Aortic smooth muscle cell (primary cell): Measurements from ENCODE around the gene PHB1. TPM values are rescaled to one million over a fixed set of nuclear protein-coding genes. Genes with fewer than 3 reads are reported as not detected.

ENCODE experiments used
- total RNA-seq: library from RNA; depleted of rRNA; stranded (reverse); fragments of >200 nt; gene quantifications from 2 replicates; pipeline ENCODE4 v1.2.3, GENCODE V29; 2014

PHB1 gene
- total RNA-seq: 133 and 170 TPM in 2 replicates

DNA sequence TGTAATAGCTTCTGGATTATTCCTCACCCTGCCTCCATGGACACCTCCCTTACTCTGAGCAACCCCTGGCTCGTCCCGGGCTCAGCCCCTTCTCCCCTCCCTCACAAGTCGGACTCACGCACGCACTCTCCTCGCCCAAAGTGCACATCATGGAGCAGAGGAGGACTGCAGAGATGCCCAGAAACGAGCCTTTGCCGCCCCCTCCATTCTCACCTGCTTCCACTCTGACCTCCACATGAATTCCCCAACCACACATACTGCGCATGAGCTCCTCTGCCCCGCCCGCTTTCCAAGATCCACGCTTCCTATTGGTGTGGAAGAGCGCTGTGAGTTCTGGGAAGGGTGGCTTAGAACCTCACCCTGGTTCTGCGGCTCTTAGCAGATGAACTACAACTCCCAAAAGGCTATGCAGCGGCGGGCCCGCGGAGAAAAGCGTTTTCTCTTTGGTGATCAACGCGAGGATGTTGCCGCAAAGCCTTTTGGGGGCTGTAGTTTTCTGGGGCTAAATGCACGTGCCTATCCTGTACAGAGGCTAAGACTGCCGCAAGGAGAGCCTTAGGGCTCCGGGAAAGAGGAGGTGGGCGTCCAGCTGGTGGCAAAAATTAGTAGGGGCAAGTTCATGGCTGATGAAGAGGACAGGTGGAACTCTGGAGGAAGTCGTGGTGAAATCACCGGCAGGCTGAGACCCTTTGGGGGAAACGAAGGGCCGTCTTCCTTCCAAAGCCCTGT is at the start of gene PHB1:
Gene PHB1 (minus strand): TSS at position 261 of the 729 bp plus-strand sequence. CDS start 1,618 bp downstream, outside the sequence.

DNA sequence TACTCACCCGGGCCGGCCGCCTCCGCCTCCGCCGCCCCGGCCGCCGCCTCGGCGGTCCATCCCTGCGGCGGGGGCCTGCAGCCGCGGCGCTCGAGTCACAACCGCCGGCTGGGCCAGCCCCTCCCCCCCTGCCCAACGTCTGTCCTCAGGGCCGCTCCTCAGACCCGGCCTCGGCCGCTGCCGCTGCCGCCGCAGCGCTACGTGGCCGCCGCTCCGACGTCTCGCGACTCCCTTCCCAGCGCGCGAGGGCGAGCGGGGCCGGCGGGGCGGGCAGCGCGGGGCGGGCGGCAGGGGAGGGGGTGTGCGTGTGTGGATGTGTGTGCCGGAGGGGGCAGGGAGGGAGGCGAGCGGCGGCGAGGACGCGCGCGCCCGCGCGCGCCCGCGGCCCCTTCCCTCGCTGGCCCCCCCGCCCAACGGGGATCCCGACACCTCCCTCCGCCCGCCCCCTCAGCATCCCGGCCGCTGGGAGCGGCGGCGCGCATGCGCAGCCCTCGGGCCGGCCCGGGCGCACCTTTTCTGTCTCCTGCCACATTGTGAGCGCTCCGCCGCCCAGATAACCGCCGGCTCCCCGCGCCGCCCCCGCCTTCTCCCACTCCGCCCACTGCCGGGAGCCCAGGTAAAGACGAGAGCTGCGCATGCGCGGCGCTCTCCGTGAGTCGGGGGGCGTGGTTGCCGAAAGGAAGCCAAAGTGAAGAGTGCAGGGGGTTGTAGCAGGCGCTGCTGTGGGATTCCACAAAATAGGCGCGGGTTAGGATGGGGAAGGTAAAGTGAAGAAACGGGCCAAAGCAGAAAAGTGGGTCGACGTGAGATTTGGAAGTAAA is 52.6 kb downstream of the PHB1 start, which contains the start of gene ZNF652:
Gene ZNF652 (minus strand): TSS at position 349 of the 821 bp plus-strand sequence. CDS start 44,525 bp downstream, outside the sequence.

Other genes with a start within 250 kb of the PHB1 start
- 0.25 and 0.66 TPM in 2 replicates for gene GNGT2, start 204.3 kb downstream of the PHB1 start, total RNA-seq
- 0.25 and 0.53 TPM in 2 replicates for gene ABI3, start 204.2 kb downstream of the PHB1 start, total RNA-seq
- 0.12 and 0.66 TPM in 2 replicates for gene PHOSPHO1, start 184.1 kb downstream of the PHB1 start, total RNA-seq
- gene ZNF652, start 52.6 kb downstream of the PHB1 start, total RNA-seq: 8.3 and 10.3 TPM in 2 replicates
- gene NGFR, start 80.4 kb upstream of the PHB1 start, total RNA-seq: 0.06 and 0.13 TPM in 2 replicates
- 4.4 and 7.9 TPM in 2 replicates for gene NXPH3, start 161.0 kb upstream of the PHB1 start, total RNA-seq